ENCODE measurements around the gene MYBPH. TPM values are rescaled to one million over a fixed set of nuclear protein-coding genes. Genes with fewer than 3 reads are reported as not detected.

MYBPH gene
- polyA plus RNA-seq, 3 donors, result 0.04 to 0.52 (median 0.16) TPM

GRCh38 chr1:203128431-203128715, 47.3 kb downstream of the MYBPH start:
- no peak overlapping the region for H3K9ac ChIP-seq (ENCODE audit: insufficient read depth, low read length, poor library complexity, severe bottlenecking)
- H3K9me3 Mint-ChIP-seq, result peaks cover 0 to 10% (median 2%) of the 10 kb centered on the region in 7 donors
- DNase-seq, result no peak
- H3K27me3 Mint-ChIP-seq (ENCODE audit: low read depth in 3 of 3), result peaks cover 51 to 78% (median 77%) of the 10 kb centered on the region in 3 donors
- no peaks in the 10 kb centered on the region for H4K20me1 ChIP-seq (ENCODE audit: insufficient read depth, low read length)
- H3K36me3 Mint-ChIP-seq, result peaks cover 0 to 7% of the 10 kb centered on the region in 2 donors
- no peak for TF ChIP-seq CTCF (IDR thresholded peaks at IDR 0.05)
- H2AFZ ChIP-seq (ENCODE audit: insufficient read depth, low read depth, low read length, poor library complexity, severe bottlenecking), result no peak overlapping the region
- H3K36me3 ChIP-seq (replicated peaks in 1 of 2; ENCODE audit: control insufficient read depth in 1 of 2, insufficient read depth in 2 of 2, low read length in 2 of 2), result no peaks in the 10 kb centered on the region
- 28% methylated on average over 7 of the region's 7 CpGs for WGBS (ENCODE audit: insufficient coverage)
- peaks cover 39 to 65% of the 10 kb centered on the region in 2 donors for H3K27me3 ChIP-seq (ENCODE audit: control insufficient read depth in 2 of 2, insufficient read depth in 2 of 2, low read length in 2 of 2)
- no peak overlapping the region for H3K27ac Mint-ChIP-seq
- H3K4me2 ChIP-seq (replicated peaks; ENCODE audit: extremely low read depth, low read length, poor library complexity, severe bottlenecking), result no peak overlapping the region
- H3K79me2 ChIP-seq (ENCODE audit: insufficient read depth, low read length), result no peaks in the 10 kb centered on the region
- H3K4me1 ChIP-seq (ENCODE audit: control insufficient read depth in 1 of 2, insufficient read depth in 2 of 2, low read length in 2 of 2), result peaks cover 54 to 57% of the 10 kb centered on the region in 2 donors
- H3K4me1 Mint-ChIP-seq, result peaks cover 55% of the 10 kb centered on the region
- peak overlapping the region; percentile 67 to 87 for H3K4me3 Mint-ChIP-seq
- H3K27ac ChIP-seq (ENCODE audit: low read depth in 1 of 2, low read length in 2 of 2), result no peak overlapping the region
- intact Hi-C loops (cut with micrococcal nuclease), result loop anchor here (5.0 to 10.0 kb wide), 2 partner anchors 49 to 84 kb away; partner anchors contain the start of gene MYBPH (in 1 of the 2)
- peak overlapping the region in 1 of 3 experiments; percentile 14 for H3K4me3 ChIP-seq (replicated peaks in 1 of 3; ENCODE audit: low read depth in 2 of 3, low read length in 3 of 3)
- H3K9me3 ChIP-seq (replicated peaks in 1 of 2; ENCODE audit: control insufficient read depth in 1 of 2, insufficient read depth in 1 of 2, low read length in 2 of 2), result peaks cover 0 to 9% of the 10 kb centered on the region in 2 donors

DNA sequence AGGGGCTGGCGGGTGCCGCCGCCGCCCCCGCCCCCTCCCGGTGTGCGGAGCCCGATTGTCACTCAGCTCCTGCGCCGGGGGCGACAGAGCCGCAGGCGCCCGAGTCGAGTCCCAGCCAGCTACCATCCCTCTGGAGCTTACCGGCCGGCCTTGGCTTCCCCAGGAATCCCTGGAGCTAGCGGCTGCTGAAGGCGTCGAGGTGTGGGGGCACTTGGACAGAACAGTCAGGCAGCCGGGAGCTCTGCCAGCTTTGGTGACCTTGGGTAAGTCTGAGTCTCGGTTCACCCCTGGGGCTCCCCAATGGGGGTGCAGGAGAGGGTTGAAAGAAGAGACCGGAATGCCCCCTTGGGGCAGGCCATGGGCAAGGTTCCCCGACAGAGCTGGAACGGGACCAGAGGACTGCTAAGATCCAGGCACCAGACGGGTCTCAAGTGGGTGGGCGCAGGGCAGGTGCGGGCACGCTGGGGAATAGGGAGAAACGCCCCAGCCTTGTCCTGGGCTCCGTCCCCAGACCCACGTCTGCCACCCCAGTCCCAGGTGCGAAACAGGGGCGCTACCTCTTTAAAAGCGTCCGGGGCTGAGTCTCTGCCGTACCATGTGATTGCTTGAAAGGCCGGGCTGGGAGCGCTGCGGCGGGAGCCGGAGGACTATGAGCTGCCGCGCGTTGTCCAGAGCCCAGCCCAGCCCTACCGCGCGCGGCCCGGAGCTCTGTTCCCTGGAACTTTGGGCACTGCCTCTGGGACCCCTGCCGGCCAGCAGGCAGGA, 47.8 kb downstream of the MYBPH start, which contains the start of gene ADORA1:
Gene ADORA1 (plus strand): TSS at position 61 of the 765 bp plus-strand sequence. CDS start 1,116 bp downstream, outside the sequence.
- no peaks in the 10 kb centered on the region for H3K36me3 ChIP-seq (replicated peaks in 1 of 2; ENCODE audit: control insufficient read depth in 1 of 2, insufficient read depth in 2 of 2, low read length in 2 of 2)
- peak within 1 kb of the TSS in 1 of 3 experiments; percentile 14 for H3K4me3 ChIP-seq (replicated peaks in 1 of 3; ENCODE audit: low read depth in 2 of 3, low read length in 3 of 3)
- TF ChIP-seq CTCF (IDR thresholded peaks at IDR 0.05), result no peak
- H3K27ac Mint-ChIP-seq, result peak within 1 kb of the TSS in 2 of 7 donors; percentile 33 to 45
- H3K4me2 ChIP-seq (replicated peaks; ENCODE audit: extremely low read depth, low read length, poor library complexity, severe bottlenecking), result peak within 1 kb of the TSS; percentile 6
- H3K9me3 Mint-ChIP-seq, result peaks cover 0 to 10% (median 2%) of the 10 kb centered on the region in 7 donors
- intact Hi-C loops (cut with micrococcal nuclease), result loop anchor here (5.0 to 10.0 kb wide), 2 partner anchors 49 to 83 kb away; partner anchors contain the start of gene MYBPH (in 1 of the 2)
- no peak within 1 kb of the TSS for H3K27ac ChIP-seq (ENCODE audit: low read depth in 1 of 2, low read length in 2 of 2)
- peaks cover 0 to 7% of the 10 kb centered on the region in 2 donors for H3K36me3 Mint-ChIP-seq
- no peaks in the 10 kb centered on the region for H4K20me1 ChIP-seq (ENCODE audit: insufficient read depth, low read length)
- no peak within 1 kb of the TSS for H3K9ac ChIP-seq (ENCODE audit: insufficient read depth, low read length, poor library complexity, severe bottlenecking)
- peak within 1 kb of the TSS; percentile 67 to 87 for H3K4me3 Mint-ChIP-seq
- H2AFZ ChIP-seq (ENCODE audit: insufficient read depth, low read depth, low read length, poor library complexity, severe bottlenecking), result no peak within 1 kb of the TSS
- peaks cover 43 to 68% of the 10 kb centered on the region in 2 donors for H3K27me3 ChIP-seq (ENCODE audit: control insufficient read depth in 2 of 2, insufficient read depth in 2 of 2, low read length in 2 of 2)
- peaks cover 52 to 78% (median 77%) of the 10 kb centered on the region in 3 donors for H3K27me3 Mint-ChIP-seq (ENCODE audit: low read depth in 3 of 3)
- H3K4me1 Mint-ChIP-seq, result peaks cover 54% of the 10 kb centered on the region
- peaks cover 0 to 9% of the 10 kb centered on the region in 2 donors for H3K9me3 ChIP-seq (replicated peaks in 1 of 2; ENCODE audit: control insufficient read depth in 1 of 2, insufficient read depth in 1 of 2, low read length in 2 of 2)
- peak in 1 of 3 donors; percentile 12 for DNase-seq
- 1% methylated on average over 46 of the region's 51 CpGs for WGBS (ENCODE audit: insufficient coverage)
- peaks cover 54 to 57% of the 10 kb centered on the region in 2 donors for H3K4me1 ChIP-seq (ENCODE audit: control insufficient read depth in 1 of 2, insufficient read depth in 2 of 2, low read length in 2 of 2)
- H3K79me2 ChIP-seq (ENCODE audit: insufficient read depth, low read length), result no peaks in the 10 kb centered on the region
